Cardiac muscle cell (in vitro differentiated cells and primary cell): Measurements from ENCODE around the gene DGAT2L6. TPM values are rescaled to one million over a fixed set of nuclear protein-coding genes. Genes with fewer than 3 reads are reported as not detected.

Source experiments
- DNase-seq, 2 donors: peaks; one replicate each; pipeline versions ENCODE4 v3.0.0 to v3.0.0-alpha.2; 2010 to 2017; ENCODE audit warnings: low read depth in 1 of 2, low spot score in 1 of 2
- H3K27ac ChIP-seq: fragments of 200-600 bp; sonication (generic); 2 replicates; pipeline ENCODE4 v1.5.1; 2016
- H3K27me3 ChIP-seq: fragments of 200-600 bp; sonication (generic); 2 replicates; pipeline ENCODE4 v1.6.0; 2016; ENCODE audit warnings: control low read depth
- H3K36me3 ChIP-seq: fragments of 200-600 bp; sonication (generic); 2 replicates; pipeline ENCODE4 v1.5.1; 2016; ENCODE audit warnings: control low read depth
- H3K4me1 ChIP-seq: fragments of 200-600 bp; sonication (generic); 2 replicates; pipeline ENCODE4 v1.8.1; 2017; ENCODE audit warnings: low read depth, mild to moderate bottlenecking, mixed run types
- H3K4me3 ChIP-seq: fragments of 200-600 bp; sonication (generic); 2 replicates; pipeline ENCODE4 v1.5.1; 2016; ENCODE audit warnings: mild to moderate bottlenecking
- H3K9me3 ChIP-seq: fragments of 200-600 bp; sonication (generic); 2 replicates; pipeline ENCODE4 v1.5.1; 2017; ENCODE audit warnings: low read depth, mild to moderate bottlenecking, control low read depth
- CTCF ChIP-seq: IDR thresholded peaks from 2 replicates; pipeline ENCODE4 v1.5.1; 2012; ENCODE audit warnings: low read depth, mild to moderate bottlenecking, low read length
- polyA plus RNA-seq: library from polyadenylated mRNA; unstranded; fragments of >200 nt; fragmentation: Nextera tagmentation; extraction: Ambion mirVana; gene quantifications from 2 replicates; pipeline ENCODE4 v1.2.1, GENCODE V29; 2016
- total RNA-seq: library from RNA; depleted of rRNA; stranded (reverse); fragments of >200 nt; gene quantifications from 2 replicates; pipeline ENCODE4 v1.2.3, GENCODE V29; 2016

Gene DGAT2L6
- total and polyA plus RNA-seq, 2 experiments from 2014 or later = not detected

- Histone ChIP-seq H3K4me3 (no peak overlapping the region), H3K36me3 (no peaks in the 10 kb centered on the region), H3K27me3 (no peaks in the 10 kb centered on the region), H3K27ac (no peak overlapping the region), H3K4me1 (no peaks in the 10 kb centered on the region), H3K9me3 (no peaks in the 10 kb centered on the region)
- no peak for DNase-seq
- no peak for TF ChIP-seq CTCF
These were observed 77.6 kb downstream of the DGAT2L6 start for GRCh38 chrX:70254909-70255308.

Other genes starting within 250 kb of the DGAT2L6 start
- not detected in 2 replicates for gene AWAT2, start 127.5 kb upstream of the DGAT2L6 start, total RNA-seq
- gene AWAT2, start 127.5 kb upstream of the DGAT2L6 start, polyA plus RNA-seq = not detected in 2 replicates
- not detected in 2 replicates for gene OTUD6A, start 115.0 kb upstream of the DGAT2L6 start, total RNA-seq
- gene OTUD6A, start 115.0 kb upstream of the DGAT2L6 start, polyA plus RNA-seq = not detected in 2 replicates
- gene IGBP1, start 44.0 kb upstream of the DGAT2L6 start, total RNA-seq = 49.3 and 78.5 TPM in 2 replicates
- gene IGBP1, start 44.0 kb upstream of the DGAT2L6 start, polyA plus RNA-seq = 27.6 and 36.1 TPM in 2 replicates
- not detected in 2 replicates for gene AWAT1, start 57.2 kb downstream of the DGAT2L6 start, total RNA-seq
- gene AWAT1, start 57.2 kb downstream of the DGAT2L6 start, polyA plus RNA-seq = not detected in 2 replicates
- gene P2RY4, start 82.7 kb downstream of the DGAT2L6 start, total RNA-seq = 0.09 TPM in 1 of 2 replicates, not detected in the other
- gene P2RY4, start 82.7 kb downstream of the DGAT2L6 start, polyA plus RNA-seq = 0.17 TPM in 1 of 2 replicates, not detected in the other
- not detected in 2 replicates for gene ARR3, start 90.9 kb downstream of the DGAT2L6 start, total RNA-seq
- gene ARR3, start 90.9 kb downstream of the DGAT2L6 start, polyA plus RNA-seq = 0.10 and 0.32 TPM in 2 replicates
- not detected in 2 replicates for gene RAB41, start 104.7 kb downstream of the DGAT2L6 start, total RNA-seq
- 0.26 TPM in 1 of 2 replicates, not detected in the other for gene RAB41, start 104.7 kb downstream of the DGAT2L6 start, polyA plus RNA-seq
- gene PDZD11, start 112.4 kb downstream of the DGAT2L6 start, total RNA-seq = 26.3 and 34.9 TPM in 2 replicates
- gene PDZD11, start 112.4 kb downstream of the DGAT2L6 start, polyA plus RNA-seq = 62.9 and 75.8 TPM in 2 replicates
- 3.5 and 25.1 TPM in 2 replicates for gene KIF4A, start 112.6 kb downstream of the DGAT2L6 start, total RNA-seq
- 4.7 and 22.7 TPM in 2 replicates for gene KIF4A, start 112.6 kb downstream of the DGAT2L6 start, polyA plus RNA-seq
- gene GDPD2, start 245.8 kb downstream of the DGAT2L6 start, total RNA-seq = not detected in 2 replicates
- gene GDPD2, start 245.8 kb downstream of the DGAT2L6 start, polyA plus RNA-seq = not detected in 2 replicates